ENCODE results near the gene KRTAP5-4. TPM values are rescaled to one million over a fixed set of nuclear protein-coding genes. Genes with fewer than 3 reads are reported as not detected.
"Not testable (repeated sequence)": the region's sequence is repeated elsewhere in the genome, so short reads cannot be mapped to it uniquely, and the experiment has no call there.

The KRTAP5-4 gene, protein sequence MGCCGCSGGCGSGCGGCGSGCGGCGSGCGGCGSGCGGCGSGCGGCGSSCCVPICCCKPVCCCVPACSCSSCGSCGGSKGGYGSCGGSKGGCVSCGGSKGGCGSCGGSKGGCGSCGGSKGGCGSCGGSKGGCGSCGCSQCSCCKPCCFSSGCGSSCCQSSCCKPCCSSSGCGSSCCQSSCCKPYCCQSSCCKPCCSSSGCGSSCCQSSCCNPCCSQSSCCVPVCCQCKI
- total RNA-seq = not detected in 2 replicates
- long read RNA-seq = 0 reads

DNA sequence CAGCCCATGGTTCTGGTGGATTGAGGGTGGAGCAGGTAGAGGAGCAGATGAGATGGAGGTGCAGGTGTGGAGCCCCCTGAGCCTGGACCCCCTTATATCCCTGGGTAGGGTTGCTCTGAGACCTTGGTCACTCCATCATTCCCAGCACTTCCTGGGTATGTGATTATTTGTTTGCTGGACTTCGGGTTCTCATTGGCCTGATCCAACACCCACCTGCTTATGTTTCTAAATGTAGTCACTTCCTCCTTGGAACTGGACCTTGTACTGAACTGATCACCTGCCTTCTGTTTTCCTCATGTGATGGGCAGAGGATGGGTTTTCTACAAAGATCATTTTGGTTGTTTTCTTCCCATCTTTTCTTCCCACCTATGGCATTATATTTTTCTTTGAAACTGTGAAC, at the start of gene KRTAP5-4:
Gene KRTAP5-4, minus strand, starts transcription at position 53 of the 400 bp plus-strand sequence. Its CDS starts 45 bp downstream, at position 8.
- no peak for DNase-seq (ENCODE audit: low read depth, low spot score)

DNA sequence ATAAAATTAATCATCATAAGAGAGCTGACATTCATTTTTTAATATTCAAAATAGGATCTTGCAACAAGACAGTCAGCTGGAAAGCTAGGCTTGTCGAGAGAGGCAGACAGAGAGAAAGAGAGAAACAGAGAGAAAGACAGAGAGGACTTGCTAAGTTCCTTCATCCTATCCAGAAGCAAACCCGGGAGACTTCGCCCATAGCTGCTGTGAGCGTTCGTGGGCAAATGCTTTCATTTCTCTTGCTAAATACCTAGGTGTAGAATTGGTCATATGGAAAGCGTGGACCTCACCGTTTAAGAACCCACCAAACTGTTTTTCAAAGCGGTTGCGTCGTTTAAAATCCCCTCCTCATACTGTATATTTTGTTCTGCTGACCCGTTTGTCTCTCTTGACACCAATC, 49.7 kb upstream of the KRTAP5-4 start:
- Mint-ChIP-seq H3K4me1 (peaks cover 19% of the 10 kb centered on the region), H3K4me3 (no peak overlapping the region), H3K36me3 (ENCODE audit: low read depth) (no peaks in the 10 kb centered on the region), H3K27me3 (ENCODE audit: low read depth) (peaks cover 36% of the 10 kb centered on the region), H3K27ac (ENCODE audit: unreplicated experiment) (no peak overlapping the region), H3K9me3 (no peaks in the 10 kb centered on the region)
- TF ChIP-seq, protein P1, sequence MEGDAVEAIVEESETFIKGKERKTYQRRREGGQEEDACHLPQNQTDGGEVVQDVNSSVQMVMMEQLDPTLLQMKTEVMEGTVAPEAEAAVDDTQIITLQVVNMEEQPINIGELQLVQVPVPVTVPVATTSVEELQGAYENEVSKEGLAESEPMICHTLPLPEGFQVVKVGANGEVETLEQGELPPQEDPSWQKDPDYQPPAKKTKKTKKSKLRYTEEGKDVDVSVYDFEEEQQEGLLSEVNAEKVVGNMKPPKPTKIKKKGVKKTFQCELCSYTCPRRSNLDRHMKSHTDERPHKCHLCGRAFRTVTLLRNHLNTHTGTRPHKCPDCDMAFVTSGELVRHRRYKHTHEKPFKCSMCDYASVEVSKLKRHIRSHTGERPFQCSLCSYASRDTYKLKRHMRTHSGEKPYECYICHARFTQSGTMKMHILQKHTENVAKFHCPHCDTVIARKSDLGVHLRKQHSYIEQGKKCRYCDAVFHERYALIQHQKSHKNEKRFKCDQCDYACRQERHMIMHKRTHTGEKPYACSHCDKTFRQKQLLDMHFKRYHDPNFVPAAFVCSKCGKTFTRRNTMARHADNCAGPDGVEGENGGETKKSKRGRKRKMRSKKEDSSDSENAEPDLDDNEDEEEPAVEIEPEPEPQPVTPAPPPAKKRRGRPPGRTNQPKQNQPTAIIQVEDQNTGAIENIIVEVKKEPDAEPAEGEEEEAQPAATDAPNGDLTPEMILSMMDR (conservative IDR thresholded peaks at IDR 0.05) = no peak
- no peak for DNase-seq (ENCODE audit: low read depth, low spot score)

More for the DNA sequence above, at the start of gene KRTAP5-4:
- TF ChIP-seq, protein P1 (conservative IDR thresholded peaks at IDR 0.05) = no peak
- H3K9me3 Mint-ChIP-seq = peaks cover under 1% of the 10 kb centered on the region
- H3K36me3 Mint-ChIP-seq (ENCODE audit: low read depth) = no peaks in the 10 kb centered on the region
- peaks cover 11% of the 10 kb centered on the region for H3K27me3 Mint-ChIP-seq (ENCODE audit: low read depth)
- no peak within 1 kb of the TSS for H3K27ac Mint-ChIP-seq (ENCODE audit: unreplicated experiment)
- H3K4me1 Mint-ChIP-seq = peaks cover 4% of the 10 kb centered on the region
- H3K4me3 Mint-ChIP-seq = no peak within 1 kb of the TSS

DNA sequence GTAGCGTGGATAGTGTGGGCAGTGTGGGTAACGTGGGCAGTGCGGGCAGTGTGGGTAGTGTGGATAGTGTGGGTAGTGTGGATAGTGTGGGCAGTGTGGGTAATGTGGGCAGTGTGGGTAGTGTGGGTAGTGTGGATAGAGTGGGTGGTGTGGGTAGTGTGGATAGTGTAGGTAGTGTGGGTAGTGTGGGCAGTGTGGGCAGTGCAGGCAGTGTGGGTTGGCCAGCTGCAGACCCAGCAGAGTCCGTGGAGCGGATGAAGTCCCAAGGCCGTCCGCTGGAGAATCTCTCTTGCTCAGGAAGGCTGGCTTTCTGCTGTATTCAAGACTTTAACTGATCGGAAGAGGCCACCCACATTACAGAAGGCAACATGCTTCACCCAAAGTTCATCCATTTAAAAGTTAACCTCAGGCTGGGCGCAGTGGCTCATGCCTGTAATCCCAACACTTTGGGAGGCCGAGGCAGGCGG, 49.0 kb upstream of the KRTAP5-4 start:
- Mint-ChIP-seq H3K4me3 (no peak overlapping the region), H3K27ac (ENCODE audit: unreplicated experiment) (no peak overlapping the region), H3K27me3 (ENCODE audit: low read depth) (peaks cover 33% of the 10 kb centered on the region), H3K36me3 (ENCODE audit: low read depth) (no peaks in the 10 kb centered on the region), H3K9me3 (no peaks in the 10 kb centered on the region), H3K4me1 (peaks cover 18% of the 10 kb centered on the region)
- TF ChIP-seq, protein P1 (conservative IDR thresholded peaks at IDR 0.05) = no peak
- DNase-seq (ENCODE audit: low read depth, low spot score) = no peak

DNA sequence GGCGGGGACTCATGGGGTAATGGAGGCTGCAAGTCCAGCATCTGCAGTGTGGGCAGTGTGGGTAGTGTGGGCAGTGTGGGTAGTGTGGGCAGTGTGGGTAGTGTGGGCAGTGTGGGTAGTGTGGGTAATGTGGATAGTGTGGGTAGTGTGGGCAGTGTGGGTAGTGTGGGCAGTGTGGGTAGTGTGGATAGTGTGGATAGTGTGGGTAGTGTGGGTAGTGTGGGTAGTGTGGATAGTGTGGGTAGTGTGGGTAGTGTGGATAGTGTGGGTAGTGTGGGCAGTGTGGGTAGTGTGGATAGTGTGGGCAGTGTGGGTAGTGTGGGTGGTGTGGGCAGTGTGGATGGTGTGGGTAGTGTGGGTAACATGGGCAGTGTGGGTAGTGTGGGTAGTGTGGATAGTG, 48.5 kb upstream of the KRTAP5-4 start:
- not testable (repeated sequence) for H3K36me3 Mint-ChIP-seq (ENCODE audit: low read depth); H3K27ac Mint-ChIP-seq (ENCODE audit: unreplicated experiment); H3K4me3 Mint-ChIP-seq; H3K9me3 Mint-ChIP-seq; DNase-seq (ENCODE audit: low read depth, low spot score)
- H3K4me1 Mint-ChIP-seq = peaks cover 15% of the 10 kb centered on the region
- H3K27me3 Mint-ChIP-seq (ENCODE audit: low read depth) = peaks cover 30% of the 10 kb centered on the region

DNA sequence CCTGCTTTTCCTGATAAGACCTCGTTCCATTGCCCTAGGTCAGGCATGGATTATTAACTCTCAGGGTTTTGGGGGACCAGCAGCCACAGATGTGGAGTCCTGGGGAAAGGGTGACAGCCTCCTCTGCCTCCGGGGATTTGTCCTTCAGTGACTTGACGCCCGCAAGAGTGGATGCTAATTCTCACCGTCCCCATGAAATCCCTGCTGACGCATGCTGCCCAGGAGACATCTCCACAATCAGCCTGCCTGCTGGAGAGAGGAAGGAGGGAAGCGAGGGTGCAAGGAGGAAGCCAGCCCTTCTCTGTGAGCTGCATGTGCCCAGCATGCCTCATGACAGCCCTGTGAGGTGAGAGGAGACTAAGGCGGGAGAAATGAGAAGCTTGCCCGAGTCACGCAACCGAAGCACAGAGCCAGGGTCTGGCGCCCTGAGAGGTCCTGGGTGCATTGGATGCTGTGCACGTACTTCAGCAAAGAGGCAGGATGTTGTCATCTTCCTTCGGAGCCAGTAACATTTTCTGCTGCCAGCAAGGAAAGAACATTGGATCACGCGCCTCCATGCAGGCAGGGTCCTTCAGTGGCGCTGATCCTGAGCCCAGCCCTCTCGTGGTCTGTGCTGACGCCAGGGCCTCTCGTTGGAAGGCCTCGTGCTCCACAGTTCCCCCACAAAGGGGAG, 47.7 kb upstream of the KRTAP5-4 start:
- DNase-seq (ENCODE audit: low read depth, low spot score) = no peak
- no peaks in the 10 kb centered on the region for H3K9me3 Mint-ChIP-seq
- H3K4me3 Mint-ChIP-seq = no peak overlapping the region
- H3K27me3 Mint-ChIP-seq (ENCODE audit: low read depth) = peaks cover 25% of the 10 kb centered on the region
- H3K36me3 Mint-ChIP-seq (ENCODE audit: low read depth) = no peaks in the 10 kb centered on the region
- H3K4me1 Mint-ChIP-seq = peaks cover 9% of the 10 kb centered on the region
- no peak overlapping the region for H3K27ac Mint-ChIP-seq (ENCODE audit: unreplicated experiment)
- TF ChIP-seq, protein P1 (conservative IDR thresholded peaks at IDR 0.05) = no peak

DNA sequence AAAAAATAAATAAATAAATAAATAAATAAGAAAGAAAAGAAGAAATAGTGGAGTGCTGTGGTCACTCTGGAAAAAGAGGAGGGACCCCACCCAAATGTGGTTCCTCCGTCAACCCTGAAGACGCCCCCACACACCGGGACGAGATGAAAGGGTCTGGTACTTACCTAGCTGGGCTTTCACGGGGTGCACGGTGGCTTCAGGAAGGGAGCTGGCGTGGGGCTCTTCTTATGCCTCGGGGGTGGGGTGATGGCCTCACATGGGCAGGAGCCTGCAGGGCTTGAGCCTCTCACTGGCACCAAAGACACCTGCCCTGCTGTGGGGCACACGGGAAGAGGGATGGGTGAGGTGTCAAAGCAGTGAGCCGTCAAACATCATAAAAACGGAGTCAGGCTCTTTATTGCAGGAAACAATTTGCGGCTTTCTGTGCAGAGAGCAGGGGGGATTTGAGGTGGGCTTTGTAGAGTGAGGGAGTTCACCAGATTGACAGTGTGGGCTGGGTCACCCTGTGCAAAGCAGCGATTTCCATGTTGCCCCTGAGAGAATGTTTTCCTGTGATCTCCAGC, 47.1 kb upstream of the KRTAP5-4 start:
- H3K36me3 Mint-ChIP-seq (ENCODE audit: low read depth) = no peaks in the 10 kb centered on the region
- H3K27ac Mint-ChIP-seq (ENCODE audit: unreplicated experiment) = no peak overlapping the region
- no peak for DNase-seq (ENCODE audit: low read depth, low spot score)
- no peak overlapping the region for H3K4me3 Mint-ChIP-seq
- peaks cover 21% of the 10 kb centered on the region for H3K27me3 Mint-ChIP-seq (ENCODE audit: low read depth)
- peaks cover 9% of the 10 kb centered on the region for H3K4me1 Mint-ChIP-seq
- no peaks in the 10 kb centered on the region for H3K9me3 Mint-ChIP-seq
- TF ChIP-seq, protein P1 (conservative IDR thresholded peaks at IDR 0.05) = no peak

All from neural crest cell (in vitro differentiated cells).